Natural killer cell (primary cell): ENCODE data around the gene TENM4. TPM values are rescaled to one million over a fixed set of nuclear protein-coding genes. Genes with fewer than 3 reads are reported as not detected.

ENCODE experiments used
- ATAC-seq, 3 donors: fragments of 150-1000 bp in 2 of 3; fragments of 200-7000 bp in 1 of 3; cut with Tn5 transposase; 1 replicate in 1 of 3; 2 replicates in 2 of 3; pipeline ENCODE4 v1.10.0; 2021; ENCODE audit warnings: mild to moderate bottlenecking in 2 of 3, moderate library complexity in 2 of 3
- DNase-seq, 2 donors: peaks; one replicate each; pipeline versions ENCODE4 v3.0.0 to v3.0.0-alpha.2; 2013 to 2021; ENCODE audit warnings: mixed read lengths in 1 of 2
- H3K27ac ChIP-seq: one replicate; pipeline ENCODE4 v1.5.1; 2013; ENCODE audit warnings: mild to moderate bottlenecking, low read length
- H3K27me3 ChIP-seq: one replicate; pipeline ENCODE4 v1.6.1; 2013; ENCODE audit warnings: low read length; ENCODE audit not compliant: control insufficient read depth, insufficient read depth
- H3K36me3 ChIP-seq: one replicate; pipeline ENCODE4 v1.6.1; 2013; ENCODE audit warnings: low read length; ENCODE audit not compliant: control insufficient read depth, insufficient read depth
- H3K4me1 ChIP-seq: one replicate; pipeline ENCODE4 v1.6.1; 2013; ENCODE audit warnings: low read length; ENCODE audit not compliant: control insufficient read depth, insufficient read depth
- H3K4me3 ChIP-seq: one replicate; pipeline ENCODE4 v1.5.1; 2013; ENCODE audit warnings: low read length
- H3K9me3 ChIP-seq: one replicate; pipeline ENCODE4 v1.6.1; 2013; ENCODE audit warnings: low read length; ENCODE audit not compliant: control insufficient read depth, insufficient read depth
- H3K27ac Mint-ChIP-seq, 2 donors: one replicate each; pipeline ENCODE4 v1.8.0; 2022; ENCODE audit warnings: mild to moderate bottlenecking in 2 of 2, mixed read lengths in 2 of 2, moderate library complexity in 1 of 2
- H3K27me3 Mint-ChIP-seq, 2 donors: one replicate each; pipeline ENCODE4 v1.8.0; 2022; ENCODE audit warnings: low read depth in 2 of 2, mixed read lengths in 2 of 2
- H3K36me3 Mint-ChIP-seq: one replicate; pipeline ENCODE4 v1.8.0; 2022; ENCODE audit warnings: mixed read lengths
- H3K4me1 Mint-ChIP-seq, 2 donors: one replicate each; pipeline ENCODE4 v1.8.0; 2022; ENCODE audit warnings: mixed read lengths in 2 of 2
- H3K4me3 Mint-ChIP-seq: one replicate; pipeline ENCODE4 v1.8.0; 2022; ENCODE audit warnings: mild to moderate bottlenecking, moderate library complexity, mixed read lengths
- H3K9me3 Mint-ChIP-seq, 2 donors: one replicate each; pipeline ENCODE4 v1.8.0; 2022; ENCODE audit warnings: mixed read lengths in 2 of 2
- CTCF ChIP-seq: fragments of 200-600 bp; IDR thresholded peaks from one replicate; pipeline ENCODE4 v1.8.0; 2022; ENCODE audit warnings: antibody characterized with exemption
- WGBS: methylation state at CpG from one replicate; pipeline ENCODE4 v1.1.7; 2013; ENCODE audit warnings: missing lambda C conversion rate; ENCODE audit not compliant: insufficient coverage; 5-methylcytosine and 5-hydroxymethylcytosine counted together
- intact Hi-C: fragments of 100-400 bp; cut with micrococcal nuclease; formaldehyde crosslinking; loops from one replicate; pipeline ENCODE4 v1.14.2; 2022
- total RNA-seq, 4 donors: library from RNA; stranded (reverse); fragments of 120-200 nt in 1 of 4; gene quantifications; one replicate each; pipeline versions ENCODE4 v1.2.3 to v1.2.4, GENCODE V29; 2013 to 2022

The TENM4 gene
- total RNA-seq, 3 donors from 2014 or later (not counting 1 experiment from before 2014, with no cell fraction given): 0.63 to 0.75 TPM; not detected in 1

DNA sequence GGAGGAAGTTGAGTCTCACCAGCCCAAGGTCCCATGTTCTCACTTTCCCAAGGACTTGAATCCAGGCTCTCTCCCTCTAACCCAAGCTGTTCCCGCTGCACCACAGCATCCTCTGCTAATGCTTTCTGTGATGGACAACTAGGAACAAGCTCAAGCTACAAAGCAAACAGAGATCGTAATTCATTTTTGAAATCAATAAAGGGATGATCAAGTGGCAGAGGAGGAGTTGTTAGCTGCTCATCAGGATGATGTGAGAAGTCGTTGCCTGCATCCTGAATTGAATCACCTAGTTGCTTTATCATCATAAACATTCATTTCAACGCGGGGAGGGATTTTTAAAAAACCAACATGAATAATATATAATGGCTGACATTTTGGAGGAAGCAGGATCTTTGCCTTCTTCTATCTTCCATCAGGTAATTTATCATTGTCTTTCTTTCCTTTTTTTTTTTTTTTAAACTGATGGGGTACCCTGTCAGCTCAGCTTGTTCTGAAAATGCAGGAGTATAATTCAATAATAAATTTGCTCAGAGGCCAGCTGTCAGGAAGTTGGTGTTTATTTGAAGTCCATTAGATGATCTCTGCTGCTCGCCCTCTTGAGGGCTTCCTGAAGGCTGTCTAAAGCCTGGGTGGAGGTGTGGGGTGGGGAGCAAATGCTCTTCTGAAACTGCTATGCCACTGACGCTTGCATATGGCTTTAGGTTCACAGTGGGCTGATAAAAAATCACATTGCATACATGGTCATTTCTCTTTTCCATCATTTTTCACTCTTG lies 691.7 kb downstream of the TENM4 start:
- no peak overlapping the region for H3K27ac Mint-ChIP-seq
- intact Hi-C loops: no loop called here
- H3K4me1 Mint-ChIP-seq: no peaks in the 10 kb centered on the region
- H3K27me3 Mint-ChIP-seq: peaks cover 8 to 21% of the 10 kb centered on the region in 2 donors
- H3K9me3 Mint-ChIP-seq: no peaks in the 10 kb centered on the region
- ATAC-seq (no peak), DNase-seq (no peak)
- 59% methylated on average over 4 of the region's 7 CpGs for WGBS
- no peak overlapping the region for H3K4me3 Mint-ChIP-seq
- Histone ChIP-seq H3K4me1 (no peaks in the 10 kb centered on the region), H3K4me3 (no peak overlapping the region), H3K9me3 (no peaks in the 10 kb centered on the region), H3K27ac (no peak overlapping the region), H3K27me3 (no peaks in the 10 kb centered on the region), H3K36me3 (no peaks in the 10 kb centered on the region)
- no peak for TF ChIP-seq CTCF
- H3K36me3 Mint-ChIP-seq: no peaks in the 10 kb centered on the region

- Mint-ChIP-seq H3K27me3 (peaks cover 5 to 15% of the 10 kb centered on the region in 2 donors), H3K4me1 (no peaks in the 10 kb centered on the region)
- no peak for ATAC-seq
Observed at GRCh38 chr11:78744949-78745348, 695.9 kb downstream of the TENM4 start.

GRCh38 chr11:78744202-78744601 lies 696.6 kb downstream of the TENM4 start:
- no peaks in the 10 kb centered on the region for H3K4me1 ChIP-seq
- no peak for ATAC-seq
- peaks cover 2 to 9% of the 10 kb centered on the region in 2 donors for H3K27me3 Mint-ChIP-seq

More at GRCh38 chr11:78744949-78745348, 695.9 kb downstream of the TENM4 start:
- Mint-ChIP-seq H3K9me3 (no peaks in the 10 kb centered on the region), H3K36me3 (no peaks in the 10 kb centered on the region), H3K27ac (no peak overlapping the region), H3K4me3 (no peak overlapping the region)
- no peak overlapping the region for H3K4me3 ChIP-seq
- H3K27me3 ChIP-seq: no peaks in the 10 kb centered on the region
- DNase-seq: no peak
- 89% methylated on average over 4 of the region's 5 CpGs for WGBS
- intact Hi-C loops: no loop called here
- no peaks in the 10 kb centered on the region for H3K36me3 ChIP-seq
- no peaks in the 10 kb centered on the region for H3K9me3 ChIP-seq
- no peaks in the 10 kb centered on the region for H3K4me1 ChIP-seq
- TF ChIP-seq CTCF: no peak
- H3K27ac ChIP-seq: no peak overlapping the region

More at GRCh38 chr11:78744202-78744601, 696.6 kb downstream of the TENM4 start:
- H3K4me3 ChIP-seq: no peak overlapping the region
- Mint-ChIP-seq H3K27ac (no peak overlapping the region), H3K36me3 (no peaks in the 10 kb centered on the region), H3K4me3 (no peak overlapping the region), H3K4me1 (no peaks in the 10 kb centered on the region), H3K9me3 (no peaks in the 10 kb centered on the region)
- intact Hi-C loops: no loop called here
- no peaks in the 10 kb centered on the region for H3K9me3 ChIP-seq
- WGBS: 89% methylated on average over 5 of the region's 6 CpGs
- H3K27me3 ChIP-seq: no peaks in the 10 kb centered on the region
- TF ChIP-seq CTCF: no peak
- H3K36me3 ChIP-seq: no peaks in the 10 kb centered on the region
- H3K27ac ChIP-seq: no peak overlapping the region
- no peak for DNase-seq
